Lower lobe of right lung (tissue), 2 donors: Measurements from ENCODE around the gene SUSD2. TPM values are rescaled to one million over a fixed set of nuclear protein-coding genes. Genes with fewer than 3 reads are reported as not detected.
"Not testable (repeated sequence)": the region's sequence is repeated elsewhere in the genome, so short reads cannot be mapped to it uniquely, and the experiment has no call there.

ENCODE experiments used
- ATAC-seq, 2 donors: fragments of 200-7000 bp; cut with Tn5 transposase; one replicate each; pipeline ENCODE4 v1.9.1; 2020 to 2022; ENCODE audit warnings: mild to moderate bottlenecking in 2 of 2, moderate library complexity in 2 of 2
- DNase-seq: peaks from one replicate; pipeline ENCODE4 v3.0.0-alpha.2; 2020
- H3K27ac ChIP-seq: fragments of 200-600 bp; one replicate; pipeline ENCODE4 v1.8.0; 2022
- H3K27me3 ChIP-seq: fragments of 200-600 bp; one replicate; pipeline ENCODE4 v1.8.0; 2022; ENCODE audit warnings: low read depth
- H3K36me3 ChIP-seq: fragments of 200-600 bp; one replicate; pipeline ENCODE4 v1.8.0; 2022; ENCODE audit warnings: mild to moderate bottlenecking
- H3K4me1 ChIP-seq: fragments of 200-600 bp; one replicate; pipeline ENCODE4 v1.8.0; 2022
- H3K4me3 ChIP-seq: fragments of 200-600 bp; one replicate; pipeline ENCODE4 v1.8.0; 2022; ENCODE audit warnings: mild to moderate bottlenecking
- H3K9me3 ChIP-seq: fragments of 200-600 bp; one replicate; pipeline ENCODE4 v1.8.0; 2022
- intact Hi-C: fragments of 100-400 bp; cut with DNase I; formaldehyde crosslinking; loops from one replicate; pipeline ENCODE4 v1.11.0; 2022
- total RNA-seq: library from RNA; stranded (reverse); fragmentation: NEBNext Ultra II Directional; extraction: Animal tissue kit (Norgen Biotek cat#: 25700); gene quantifications from one replicate; pipeline ENCODE4 v1.2.1, GENCODE V29; 2021
- TF ChIP-seq, protein P1 (sequence below): fragments of 200-600 bp; IDR thresholded peaks from one replicate; pipeline ENCODE4 v1.8.0; 2022; ENCODE audit warnings: antibody characterized with exemption, mild to moderate bottlenecking
- donor health status: DM: no; HTN: yes; CAD: no; lungs with severe emphysema.

SUSD2 gene
- total RNA-seq, 1 donor from 2014 or later = 200 TPM

DNA sequence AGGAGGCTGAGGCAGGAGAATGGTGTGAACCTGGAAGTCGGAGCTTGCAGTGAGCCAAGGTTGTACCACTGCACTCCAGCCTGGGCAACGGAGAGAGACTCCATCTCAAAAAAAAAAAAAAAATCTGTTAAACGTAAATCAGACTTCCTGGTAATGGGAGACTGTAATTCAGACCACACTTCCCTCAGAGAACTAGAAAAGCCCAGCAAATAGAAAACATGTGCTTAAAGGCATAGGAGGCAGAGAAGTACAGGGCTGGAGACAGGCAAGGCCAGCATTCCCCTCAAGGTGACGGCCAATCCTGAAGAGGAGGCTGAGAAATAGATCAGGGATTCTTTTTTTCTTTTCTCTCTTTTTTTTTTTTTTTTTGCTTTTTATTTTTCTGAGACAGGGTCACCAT is 55.4 kb downstream of the SUSD2 start:
- Histone ChIP-seq H3K4me1 (no peaks in the 10 kb centered on the region), H3K36me3 (no peaks in the 10 kb centered on the region), H3K27ac (no peak overlapping the region), H3K9me3 (no peaks in the 10 kb centered on the region), H3K27me3 (no peaks in the 10 kb centered on the region), H3K4me3 (no peak overlapping the region)
- DNase-seq (no peak), ATAC-seq (no peak)
- TF ChIP-seq, protein P1, sequence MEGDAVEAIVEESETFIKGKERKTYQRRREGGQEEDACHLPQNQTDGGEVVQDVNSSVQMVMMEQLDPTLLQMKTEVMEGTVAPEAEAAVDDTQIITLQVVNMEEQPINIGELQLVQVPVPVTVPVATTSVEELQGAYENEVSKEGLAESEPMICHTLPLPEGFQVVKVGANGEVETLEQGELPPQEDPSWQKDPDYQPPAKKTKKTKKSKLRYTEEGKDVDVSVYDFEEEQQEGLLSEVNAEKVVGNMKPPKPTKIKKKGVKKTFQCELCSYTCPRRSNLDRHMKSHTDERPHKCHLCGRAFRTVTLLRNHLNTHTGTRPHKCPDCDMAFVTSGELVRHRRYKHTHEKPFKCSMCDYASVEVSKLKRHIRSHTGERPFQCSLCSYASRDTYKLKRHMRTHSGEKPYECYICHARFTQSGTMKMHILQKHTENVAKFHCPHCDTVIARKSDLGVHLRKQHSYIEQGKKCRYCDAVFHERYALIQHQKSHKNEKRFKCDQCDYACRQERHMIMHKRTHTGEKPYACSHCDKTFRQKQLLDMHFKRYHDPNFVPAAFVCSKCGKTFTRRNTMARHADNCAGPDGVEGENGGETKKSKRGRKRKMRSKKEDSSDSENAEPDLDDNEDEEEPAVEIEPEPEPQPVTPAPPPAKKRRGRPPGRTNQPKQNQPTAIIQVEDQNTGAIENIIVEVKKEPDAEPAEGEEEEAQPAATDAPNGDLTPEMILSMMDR = no peak
- intact Hi-C loops = no loop called here

DNA sequence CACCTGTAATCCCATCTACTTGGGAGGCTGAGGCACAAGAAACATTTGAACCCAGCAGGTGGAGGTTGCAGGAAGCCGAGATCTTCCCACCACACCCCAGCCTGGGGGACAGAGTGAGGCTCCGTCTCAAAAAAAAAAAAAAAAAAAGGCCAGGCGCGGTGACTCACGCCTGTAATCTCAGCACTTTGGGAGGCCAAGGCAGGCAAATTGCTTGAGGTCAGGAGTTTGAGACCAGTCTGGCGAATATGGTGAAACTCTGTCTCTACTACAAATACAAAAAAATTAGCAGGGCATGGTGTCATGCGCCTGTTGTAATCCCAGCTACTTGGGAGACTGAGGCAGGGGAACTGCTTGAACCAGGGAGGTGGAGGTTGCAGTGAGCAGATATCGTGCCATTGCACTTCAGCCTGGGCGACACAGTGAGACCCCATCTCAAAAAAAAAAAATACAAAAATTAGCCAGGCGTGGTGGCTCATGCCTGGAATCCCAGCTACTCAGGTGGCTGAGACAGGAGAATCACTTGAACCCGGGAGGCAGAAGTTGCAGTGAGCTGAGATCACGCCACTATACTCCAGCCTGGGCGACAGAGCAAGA is 56.9 kb downstream of the SUSD2 start:
- DNase-seq, H3K27ac ChIP-seq, H3K27me3 ChIP-seq, ATAC-seq, intact Hi-C loops, H3K36me3 ChIP-seq, H3K9me3 ChIP-seq, H3K4me3 ChIP-seq: not testable (repeated sequence)
- H3K4me1 ChIP-seq = peaks cover 12% of the 10 kb centered on the region

Other genes starting within 250 kb of the SUSD2 start
- 7.3 TPM for gene GSTT2B, start 220.3 kb upstream of the SUSD2 start, total RNA-seq
- 2.9 TPM for gene DDTL, start 214.6 kb upstream of the SUSD2 start, total RNA-seq
- gene DDT, start 207.0 kb upstream of the SUSD2 start, total RNA-seq = 102 TPM
- gene GSTT2, start 201.4 kb upstream of the SUSD2 start, total RNA-seq = 3.0 TPM
- gene GSTT4, start 176.0 kb upstream of the SUSD2 start, total RNA-seq = not detected
- 88.7 TPM for gene CABIN1, start 170.2 kb upstream of the SUSD2 start, total RNA-seq
- 29.4 TPM for gene GGT5, start 63.6 kb downstream of the SUSD2 start, total RNA-seq
- 69.9 TPM for gene SPECC1L, start 89.3 kb downstream of the SUSD2 start, total RNA-seq
- gene ADORA2A, start 246.1 kb downstream of the SUSD2 start, total RNA-seq = 16.0 TPM